GM12878 (cell line): Measurements from ENCODE around the gene TGM6. TPM values are rescaled to one million over a fixed set of nuclear protein-coding genes. Genes with fewer than 3 reads are reported as not detected.

Experiments used
- ATAC-seq: fragments of 200-7000 bp; cut with Tn5 transposase; 3 replicates; pipeline ENCODE4 v1.9.1; 2020; ENCODE audit warnings: mild to moderate bottlenecking, moderate library complexity
- BruUV-seq: library from RNA; stranded (reverse); fragments of 400-500 nt; replicated peaks from 2 replicates; lab custom pipeline; 2021; lab: Mats Ljungman, UMichigan
- CTCF ChIA-PET: fragments of 300-600 bp; sonication (Branson Sonifier 250); formaldehyde crosslinking; extraction: SDS; loops from one replicate; lab custom pipeline; 2021; ENCODE audit warnings: inconsistent platforms; lab: Yijun Ruan, JAX
- POLR2A ChIA-PET: fragments of 350-600 bp; formaldehyde crosslinking; extraction: SDS; loops from one replicate; lab custom pipeline; 2021; ENCODE audit warnings: inconsistent platforms; lab: Charles Lee
- RAD21 ChIA-PET: fragments of 300-600 bp; sonication (Branson Sonifier 250); formaldehyde crosslinking; loops from one replicate; lab custom pipeline; 2023; ENCODE audit warnings: antibody characterized with exemption; ENCODE audit not compliant: unreplicated experiment; lab: Charles Lee
- SMC1A ChIA-PET: fragments of 300-600 bp; sonication (Branson Sonifier 250); formaldehyde crosslinking; loops from one replicate; lab custom pipeline; 2023; ENCODE audit not compliant: unreplicated experiment, uncharacterized antibody; lab: Charles Lee
- DNase-seq: peaks from one replicate; pipeline ENCODE4 v3.0.0-alpha.2; 2011; ENCODE audit warnings: low read depth, low spot score
- FAIRE-seq: peaks from 3 replicates; lab custom pipeline; 2011; peaks lifted over from hg19 to GRCh38; lab: Jason Lieb, UNC
- H2AFZ ChIP-seq: 2 replicates; pipeline ENCODE4 v1.6.0; 2011; ENCODE audit warnings: low read depth, low read length, control low read depth; ENCODE audit not compliant: control insufficient read depth
- H3K27ac ChIP-seq: 2 replicates; pipeline ENCODE4 v1.5.1; 2011; ENCODE audit warnings: control low read depth; ENCODE audit not compliant: control insufficient read depth, insufficient read depth
- H3K27me3 ChIP-seq, 2 experiments: replicated peaks in 1 of 2; 2 replicates each; pipeline versions ENCODE4 v1.6.0 to v1.6.1; 2011; ENCODE audit warnings: low read length in 1 of 2; ENCODE audit not compliant: control insufficient read depth in 2 of 2, insufficient read depth in 2 of 2
- H3K36me3 ChIP-seq, 2 experiments: 2 replicates each; pipeline ENCODE4 v1.5.1; 2011; ENCODE audit warnings: low read length in 1 of 2; ENCODE audit not compliant: control insufficient read depth in 2 of 2, insufficient read depth in 2 of 2
- H3K4me1 ChIP-seq: 2 replicates; pipeline ENCODE4 v1.6.1; 2011; ENCODE audit warnings: mild to moderate bottlenecking, low read length, moderate library complexity, mixed read lengths; ENCODE audit not compliant: control insufficient read depth, insufficient read depth
- H3K4me2 ChIP-seq: 2 replicates; pipeline ENCODE4 v1.6.0; 2011; ENCODE audit warnings: control low read depth; ENCODE audit not compliant: control insufficient read depth, insufficient read depth
- H3K4me3 ChIP-seq: fragments of 200-600 bp; sonication (generic); 2 replicates; pipeline ENCODE4 v1.5.1; 2016
- H3K79me2 ChIP-seq: 2 replicates; pipeline ENCODE4 v1.6.0; 2011; ENCODE audit warnings: low read length; ENCODE audit not compliant: control insufficient read depth, insufficient read depth
- H3K9ac ChIP-seq: 2 replicates; pipeline ENCODE4 v1.8.0; 2011; ENCODE audit warnings: low read length, control low read depth, mixed read lengths; ENCODE audit not compliant: control insufficient read depth, insufficient read depth
- H3K9me3 ChIP-seq: replicated peaks from 3 replicates; pipeline ENCODE4 v1.5.1; 2011; ENCODE audit warnings: mild to moderate bottlenecking, low read length; ENCODE audit not compliant: control insufficient read depth, insufficient read depth
- H4K20me1 ChIP-seq: 2 replicates; pipeline ENCODE4 v1.6.0; 2011; ENCODE audit not compliant: control insufficient read depth, insufficient read depth
- CBX5 ChIP-seq: sonication (generic); IDR thresholded peaks from 2 replicates; pipeline ENCODE4 v1.6.1; 2016; ENCODE audit warnings: low read depth, moderate library complexity, mild to moderate bottlenecking, inconsistent platforms
- DPF2 ChIP-seq: fragments of 450-650 bp; IDR thresholded peaks from 2 replicates; pipeline ENCODE4 v1.6.1; 2017; ENCODE audit warnings: mild to moderate bottlenecking
- GATAD2B ChIP-seq: fragments of 450-650 bp; conservative IDR thresholded peaks from 2 replicates; pipeline ENCODE4 v1.6.1; 2017; ENCODE audit warnings: low read depth, mild to moderate bottlenecking, moderate library complexity
- HCFC1 ChIP-seq: fragments of 150-350 bp; IDR thresholded peaks from 2 replicates; pipeline ENCODE4 v1.6.1; 2014; ENCODE audit warnings: low read length
- LARP7 ChIP-seq: fragments of 450-650 bp; IDR thresholded peaks from 2 replicates; pipeline ENCODE4 v1.6.1; 2017; ENCODE audit warnings: mild to moderate bottlenecking
- MTA2 ChIP-seq: fragments of 450-650 bp; IDR thresholded peaks from 2 replicates; pipeline ENCODE4 v1.6.1; 2016; ENCODE audit warnings: low read depth, mild to moderate bottlenecking, moderate library complexity
- MXI1 ChIP-seq: fragments of 150-350 bp; IDR thresholded peaks from 2 replicates; pipeline ENCODE4 v1.6.1; 2011; ENCODE audit warnings: low read depth, mild to moderate bottlenecking, inconsistent platforms, low read length, improper control_type of control experiment
- PAX8 ChIP-seq: fragments of 450-650 bp; IDR thresholded peaks from 2 replicates; pipeline ENCODE4 v1.6.1; 2017; ENCODE audit warnings: mild to moderate bottlenecking, moderate library complexity
- POLR2AphosphoS2 ChIP-seq: IDR thresholded peaks from 2 replicates; pipeline ENCODE4 v1.6.1; 2011; ENCODE audit warnings: low read depth, mild to moderate bottlenecking, low read length, improper control_type of control experiment, moderate library complexity
- POLR2AphosphoS5 ChIP-seq: IDR thresholded peaks from 2 replicates; pipeline ENCODE4 v1.6.1; 2011; ENCODE audit warnings: mild to moderate bottlenecking, low read length, inconsistent platforms
- SMC3 ChIP-seq: IDR thresholded peaks from 2 replicates; pipeline ENCODE4 v1.6.1; 2011; ENCODE audit warnings: low read length, improper control_type of control experiment, borderline replicate concordance
- TARDBP ChIP-seq: IDR thresholded peaks from 2 replicates; pipeline ENCODE4 v1.6.1; 2016; ENCODE audit warnings: borderline replicate concordance
- ZNF217 ChIP-seq: fragments of 450-650 bp; IDR thresholded peaks from 2 replicates; pipeline ENCODE4 v1.6.1; 2017; ENCODE audit warnings: antibody characterized with exemption, mild to moderate bottlenecking
- ZNF24 ChIP-seq: fragments of 450-650 bp; IDR thresholded peaks from 2 replicates; pipeline ENCODE4 v1.6.1; 2017; ENCODE audit warnings: antibody characterized with exemption, mild to moderate bottlenecking
- ZNF274 ChIP-seq: IDR thresholded peaks from one replicate; pipeline ENCODE4 v1.8.0; 2011; ENCODE audit not compliant: insufficient read length, insufficient read depth
- ZNF384 ChIP-seq: IDR thresholded peaks from 2 replicates; pipeline ENCODE4 v1.6.1; 2012; ENCODE audit warnings: low read depth, mild to moderate bottlenecking, low read length, improper control_type of control experiment, borderline replicate concordance
- WGBS: methylation state at CpG from one replicate; pipeline ENCODE4 v1.1.6; 2016; ENCODE audit warnings: low lambda C conversion rate; ENCODE audit not compliant: insufficient replicate concordance, insufficient coverage; ENCODE audit errors: missing lambda C conversion rate; 5-methylcytosine and 5-hydroxymethylcytosine counted together
- in situ Hi-C: fragments of 300-500 bp; cut with MboI; formaldehyde crosslinking; loops from 9 replicates; pipeline ENCODE4 v1.14.3; 2018; ENCODE audit warnings: mixed read lengths
- intact Hi-C: fragments of 100-400 bp; cut with micrococcal nuclease; formaldehyde crosslinking; loops from one replicate; pipeline ENCODE4 v1.14.2; 2022; ENCODE audit not compliant: unreplicated experiment
- polyA plus RNA-seq, 11 experiments: library from polyadenylated mRNA; depleted of rRNA in 4 of 11; unstranded in 6 of 11; stranded (reverse) in 5 of 11; fragments of >200 nt; fragmentation: Nextera tagmentation in 4 of 11; fragmentation: Illumina TruSeq in 1 of 11; extraction: Ambion mirVana in 4 of 11; extraction: Trizol in 1 of 11; gene quantifications; 1 replicate in 1 of 11; 2 replicates in 10 of 11; pipeline versions ENCODE4 v1.2.1 to v1.2.3, GENCODE V29; 2011 to 2016; ENCODE audit warnings: inconsistent platforms in 2 of 11, missing spikeins in 2 of 11, low read depth in 1 of 11
- total RNA-seq, 4 experiments: library from RNA; depleted of rRNA in 3 of 4; stranded (reverse); fragments of >200 nt in 3 of 4; fragmentation: Illumina TruSeq in 1 of 4; extraction: Trizol in 1 of 4; gene quantifications; 2 replicates each; pipeline versions ENCODE4 v1.2.1 to v1.2.3, GENCODE V29; 2013 to 2021

The TGM6 gene
- total and polyA plus RNA-seq, 10 of the 15 experiments (the other 5 are each of a cell fraction or from before 2014, with no cell fraction given) = not detected

DNA sequence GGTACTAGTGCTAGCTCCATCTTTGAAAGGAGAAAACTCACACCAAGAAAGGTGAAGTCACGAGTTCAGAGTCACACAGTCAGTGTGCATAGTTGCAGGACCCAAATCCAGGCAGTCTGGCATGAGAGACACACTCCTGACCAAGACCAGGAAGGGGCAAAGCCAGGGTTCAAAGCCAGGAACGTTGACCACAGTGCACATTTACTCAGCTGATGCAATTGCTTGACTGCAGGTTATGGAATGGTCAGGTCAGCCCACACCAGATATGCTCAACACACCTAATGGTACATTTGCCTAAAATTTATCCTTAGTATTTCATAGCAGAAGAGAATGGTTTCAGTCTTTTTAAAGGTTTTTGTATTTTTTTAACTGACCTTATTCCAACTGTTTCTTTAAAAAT, 37.7 kb downstream of the TGM6 start:
- H4K20me1 ChIP-seq = no peaks in the 10 kb centered on the region
- ATAC-seq (no peak), DNase-seq (no peak), FAIRE-seq (no peak)
- H3K27ac ChIP-seq = no peak overlapping the region
- no peaks in the 10 kb centered on the region for H3K36me3 ChIP-seq
- no peaks in the 10 kb centered on the region for H3K4me1 ChIP-seq
- CTCF ChIA-PET = interaction anchor here (0.9 kb wide), 1 partner anchor 34 kb away, joined by 3 read pairs; no protein-coding TSS in a partner anchor
- H3K27me3 ChIP-seq = peaks cover 0 to 4% of the 10 kb centered on the region in 2 experiments; a peak in 3 of 4 replicates
- H3K4me3 ChIP-seq = no peak overlapping the region
- WGBS = 0% methylated on average over 2 of the region's 2 CpGs
- intact Hi-C loops (no loop called here), in situ Hi-C loops (no loop called here)
- H3K79me2 ChIP-seq = no peaks in the 10 kb centered on the region
- no TSS peak for BruUV-seq
- no peak overlapping the region for H2AFZ ChIP-seq
- H3K9me3 ChIP-seq = no peaks in the 10 kb centered on the region
- H3K9ac ChIP-seq = no peak overlapping the region
- TF ChIP-seq ZNF217 (no peak), SMC3 (no peak), ZNF384 (no peak), LARP7 (no peak), MTA2 (no peak), ZNF24 (no peak), DPF2 (no peak), HCFC1 (no peak), POLR2AphosphoS2 (no peak), TARDBP (no peak), MXI1 (no peak)
- SMC1A ChIA-PET = no interaction called here
- POLR2A ChIA-PET = no interaction called here
- RAD21 ChIA-PET = no interaction called here
- no peak overlapping the region for H3K4me2 ChIP-seq

DNA sequence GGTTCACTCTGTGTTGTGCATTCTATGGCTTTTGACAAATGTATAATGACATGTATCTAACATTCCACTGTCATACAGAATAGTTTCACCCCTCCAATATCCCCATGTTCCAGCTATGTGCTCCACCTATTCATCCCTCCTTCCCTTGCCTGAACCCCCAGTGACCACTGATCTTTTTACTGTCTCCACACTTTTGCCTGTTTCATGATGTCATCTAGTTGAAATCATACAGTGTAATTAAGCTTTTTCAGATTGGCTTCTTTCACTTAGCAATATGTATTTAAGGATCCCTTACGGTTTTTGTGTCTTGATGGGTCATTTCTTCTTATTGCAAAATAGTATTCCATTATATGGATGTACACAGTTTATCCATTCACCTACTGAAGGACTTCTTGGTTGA, 39.8 kb downstream of the TGM6 start:
- in situ Hi-C loops (no loop called here), intact Hi-C loops (no loop called here)
- H3K4me3 ChIP-seq = no peak overlapping the region
- no peak overlapping the region for H3K27ac ChIP-seq
- H2AFZ ChIP-seq = no peak overlapping the region
- SMC1A ChIA-PET = no interaction called here
- BruUV-seq = no TSS peak
- FAIRE-seq (no peak), DNase-seq (no peak), ATAC-seq (no peak)
- CTCF ChIA-PET = interaction anchor here (1.1 kb wide), 1 partner anchor 212 kb away, joined by 3 read pairs; no protein-coding TSS in a partner anchor
- H4K20me1 ChIP-seq = no peaks in the 10 kb centered on the region
- POLR2A ChIA-PET = no interaction called here
- no peak overlapping the region for H3K9ac ChIP-seq
- H3K9me3 ChIP-seq = no peaks in the 10 kb centered on the region
- H3K4me2 ChIP-seq = no peak overlapping the region
- 0% methylated on average over 1 of the region's 1 CpG for WGBS
- H3K27me3 ChIP-seq = peaks cover 0 to 4% of the 10 kb centered on the region in 2 experiments; a peak in 3 of 4 replicates
- no peaks in the 10 kb centered on the region for H3K79me2 ChIP-seq
- TF ChIP-seq ZNF384 (no peak), CBX5 (no peak), GATAD2B (no peak), ZNF274 (no peak), POLR2AphosphoS5 (no peak), PAX8 (no peak)
- RAD21 ChIA-PET = no interaction called here
- no peaks in the 10 kb centered on the region for H3K36me3 ChIP-seq
- H3K4me1 ChIP-seq = no peaks in the 10 kb centered on the region
